ENCODE measurements around the gene ANTXR2.

Gene ANTXR2

DNA sequence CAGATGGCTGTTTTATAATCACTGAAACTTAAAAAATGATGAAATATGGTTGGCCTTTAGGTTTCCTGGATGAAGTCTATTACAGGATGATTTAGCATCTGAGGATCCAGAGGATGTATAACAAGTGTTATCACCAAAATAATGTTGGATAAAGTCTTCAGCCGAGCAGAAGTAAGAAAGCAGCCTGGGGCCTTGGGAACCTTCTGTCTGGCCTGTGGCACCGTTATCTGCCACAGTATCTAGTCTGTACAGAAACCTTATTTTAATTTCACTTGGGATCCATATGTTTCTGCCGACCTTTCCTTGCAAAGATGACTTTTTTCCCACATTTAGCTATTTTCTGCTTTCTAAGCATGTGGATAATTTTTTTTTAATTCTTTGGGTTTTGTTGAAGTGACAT is 20.5 kb upstream of the ANTXR2 start:
- no peak for DNase-seq (ENCODE audit: low read depth in 1 of 2, low spot score in 1 of 2)
- TF ChIP-seq, protein P1, sequence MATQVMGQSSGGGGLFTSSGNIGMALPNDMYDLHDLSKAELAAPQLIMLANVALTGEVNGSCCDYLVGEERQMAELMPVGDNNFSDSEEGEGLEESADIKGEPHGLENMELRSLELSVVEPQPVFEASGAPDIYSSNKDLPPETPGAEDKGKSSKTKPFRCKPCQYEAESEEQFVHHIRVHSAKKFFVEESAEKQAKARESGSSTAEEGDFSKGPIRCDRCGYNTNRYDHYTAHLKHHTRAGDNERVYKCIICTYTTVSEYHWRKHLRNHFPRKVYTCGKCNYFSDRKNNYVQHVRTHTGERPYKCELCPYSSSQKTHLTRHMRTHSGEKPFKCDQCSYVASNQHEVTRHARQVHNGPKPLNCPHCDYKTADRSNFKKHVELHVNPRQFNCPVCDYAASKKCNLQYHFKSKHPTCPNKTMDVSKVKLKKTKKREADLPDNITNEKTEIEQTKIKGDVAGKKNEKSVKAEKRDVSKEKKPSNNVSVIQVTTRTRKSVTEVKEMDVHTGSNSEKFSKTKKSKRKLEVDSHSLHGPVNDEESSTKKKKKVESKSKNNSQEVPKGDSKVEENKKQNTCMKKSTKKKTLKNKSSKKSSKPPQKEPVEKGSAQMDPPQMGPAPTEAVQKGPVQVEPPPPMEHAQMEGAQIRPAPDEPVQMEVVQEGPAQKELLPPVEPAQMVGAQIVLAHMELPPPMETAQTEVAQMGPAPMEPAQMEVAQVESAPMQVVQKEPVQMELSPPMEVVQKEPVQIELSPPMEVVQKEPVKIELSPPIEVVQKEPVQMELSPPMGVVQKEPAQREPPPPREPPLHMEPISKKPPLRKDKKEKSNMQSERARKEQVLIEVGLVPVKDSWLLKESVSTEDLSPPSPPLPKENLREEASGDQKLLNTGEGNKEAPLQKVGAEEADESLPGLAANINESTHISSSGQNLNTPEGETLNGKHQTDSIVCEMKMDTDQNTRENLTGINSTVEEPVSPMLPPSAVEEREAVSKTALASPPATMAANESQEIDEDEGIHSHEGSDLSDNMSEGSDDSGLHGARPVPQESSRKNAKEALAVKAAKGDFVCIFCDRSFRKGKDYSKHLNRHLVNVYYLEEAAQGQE (IDR thresholded peaks at IDR 0.05; ENCODE audit: insufficient replicate concordance, low read depth): no peak
- no peak for TF ChIP-seq POLR2AphosphoS5 (IDR thresholded peaks at IDR 0.05; ENCODE audit: low read depth)
- TF ChIP-seq, protein P2, sequence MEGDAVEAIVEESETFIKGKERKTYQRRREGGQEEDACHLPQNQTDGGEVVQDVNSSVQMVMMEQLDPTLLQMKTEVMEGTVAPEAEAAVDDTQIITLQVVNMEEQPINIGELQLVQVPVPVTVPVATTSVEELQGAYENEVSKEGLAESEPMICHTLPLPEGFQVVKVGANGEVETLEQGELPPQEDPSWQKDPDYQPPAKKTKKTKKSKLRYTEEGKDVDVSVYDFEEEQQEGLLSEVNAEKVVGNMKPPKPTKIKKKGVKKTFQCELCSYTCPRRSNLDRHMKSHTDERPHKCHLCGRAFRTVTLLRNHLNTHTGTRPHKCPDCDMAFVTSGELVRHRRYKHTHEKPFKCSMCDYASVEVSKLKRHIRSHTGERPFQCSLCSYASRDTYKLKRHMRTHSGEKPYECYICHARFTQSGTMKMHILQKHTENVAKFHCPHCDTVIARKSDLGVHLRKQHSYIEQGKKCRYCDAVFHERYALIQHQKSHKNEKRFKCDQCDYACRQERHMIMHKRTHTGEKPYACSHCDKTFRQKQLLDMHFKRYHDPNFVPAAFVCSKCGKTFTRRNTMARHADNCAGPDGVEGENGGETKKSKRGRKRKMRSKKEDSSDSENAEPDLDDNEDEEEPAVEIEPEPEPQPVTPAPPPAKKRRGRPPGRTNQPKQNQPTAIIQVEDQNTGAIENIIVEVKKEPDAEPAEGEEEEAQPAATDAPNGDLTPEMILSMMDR (IDR thresholded peaks at IDR 0.05; ENCODE audit: insufficient read depth, low read length): no peak
- TF ChIP-seq GABPA (IDR thresholded peaks at IDR 0.05; ENCODE audit: low read depth): no peak
- TF ChIP-seq SPI1 (IDR thresholded peaks at IDR 0.05; ENCODE audit: borderline replicate concordance, low read depth): no peak

DNA sequence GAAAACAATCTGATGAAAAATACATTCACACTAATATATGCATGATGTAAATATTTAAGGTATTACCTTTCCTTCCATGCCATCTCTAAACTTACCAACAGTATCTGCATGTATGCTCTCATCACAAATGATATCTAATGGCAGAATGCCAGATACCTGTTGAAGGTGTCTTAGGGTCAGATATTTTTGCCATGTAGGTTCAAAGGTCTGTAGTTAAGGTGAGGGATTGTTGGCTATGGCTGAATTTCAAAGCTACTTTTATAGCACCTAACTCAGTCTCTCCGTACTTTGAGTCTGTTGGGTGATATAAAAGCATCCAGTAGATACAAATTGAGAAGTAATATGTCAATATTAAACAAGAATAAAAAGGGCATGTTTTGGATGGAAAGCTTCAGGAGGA is 19.8 kb upstream of the ANTXR2 start:
- Histone ChIP-seq H3K27me3 (ENCODE audit: insufficient read depth, poor library complexity, severe bottlenecking) (no peaks in the 10 kb centered on the region), H3K4me3 (replicated peaks; ENCODE audit: insufficient read depth, low read length) (no peak overlapping the region), H3K27ac (replicated peaks) (no peak overlapping the region)
- no peak for DNase-seq (ENCODE audit: low read depth in 1 of 2, low spot score in 1 of 2)
- TF ChIP-seq, protein P1 (IDR thresholded peaks at IDR 0.05; ENCODE audit: insufficient replicate concordance, low read depth): no peak
- no peak for TF ChIP-seq SPI1 (IDR thresholded peaks at IDR 0.05; ENCODE audit: borderline replicate concordance, low read depth)
- TF ChIP-seq, protein P2 (IDR thresholded peaks at IDR 0.05; ENCODE audit: insufficient read depth, low read length): no peak
- no peak for TF ChIP-seq GABPA (IDR thresholded peaks at IDR 0.05; ENCODE audit: low read depth)
- no peak for TF ChIP-seq POLR2AphosphoS5 (IDR thresholded peaks at IDR 0.05; ENCODE audit: low read depth)

More for the DNA sequence above, 20.5 kb upstream of the ANTXR2 start:
- no peak overlapping the region for H3K27ac ChIP-seq (replicated peaks)
- H3K27me3 ChIP-seq (ENCODE audit: insufficient read depth, poor library complexity, severe bottlenecking): no peaks in the 10 kb centered on the region
- H3K4me3 ChIP-seq (replicated peaks; ENCODE audit: insufficient read depth, low read length): no peak overlapping the region

DNA sequence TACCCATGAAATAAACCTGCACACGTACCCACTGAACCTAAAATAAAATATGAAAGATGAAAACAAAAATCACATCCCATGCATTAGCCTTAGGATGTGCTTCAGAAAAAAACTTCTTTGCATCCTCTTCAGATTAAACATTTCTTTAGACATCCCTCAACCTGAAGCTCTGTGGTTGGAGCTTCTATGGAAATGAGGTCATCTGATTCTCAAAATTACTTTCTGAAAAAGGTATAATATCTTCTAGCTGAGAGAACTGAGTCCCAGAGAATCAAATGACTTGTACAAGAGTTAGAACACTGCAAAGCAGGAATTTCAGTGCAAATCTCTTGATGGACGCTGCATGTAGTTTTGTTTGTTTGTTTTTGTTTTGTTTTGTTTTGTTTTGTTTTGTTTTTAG is 19.1 kb upstream of the ANTXR2 start:
- TF ChIP-seq GABPA (IDR thresholded peaks at IDR 0.05; ENCODE audit: low read depth): no peak
- TF ChIP-seq, protein P1 (IDR thresholded peaks at IDR 0.05; ENCODE audit: insufficient replicate concordance, low read depth): no peak
- no peak for TF ChIP-seq SPI1 (IDR thresholded peaks at IDR 0.05; ENCODE audit: borderline replicate concordance, low read depth)
- no peak overlapping the region for H3K4me3 ChIP-seq (replicated peaks; ENCODE audit: insufficient read depth, low read length)
- no peak overlapping the region for H3K27ac ChIP-seq (replicated peaks)
- H3K27me3 ChIP-seq (ENCODE audit: insufficient read depth, poor library complexity, severe bottlenecking): no peaks in the 10 kb centered on the region
- DNase-seq (ENCODE audit: low read depth in 1 of 2, low spot score in 1 of 2): no peak
